ENCODE results near the gene XPNPEP3. TPM values are rescaled to one million over a fixed set of nuclear protein-coding genes. Genes with fewer than 3 reads are reported as not detected.

The XPNPEP3 gene
- total RNA-seq, 1 experiment from 2014 or later: 17.5 TPM

GRCh38 chr22:40972587-40972986, 115.6 kb downstream of the XPNPEP3 start:
- peaks cover 9% of the 10 kb centered on the region; the same call in 1 of the 2 replicates for H3K36me3 ChIP-seq (ENCODE audit: insufficient read depth, low read length)
- no peaks in the 10 kb centered on the region for H3K4me1 ChIP-seq (ENCODE audit: low read length)
- DNase-seq: no peak

GRCh38 chr22:40973144-40973543, 116.2 kb downstream of the XPNPEP3 start:
- H3K27me3 ChIP-seq (ENCODE audit: low read length): no peaks in the 10 kb centered on the region
- H3K27ac ChIP-seq (ENCODE audit: low read length): no peak overlapping the region
- H3K4me1 ChIP-seq (ENCODE audit: low read length): no peaks in the 10 kb centered on the region
- no peaks in the 10 kb centered on the region for H3K79me2 ChIP-seq (ENCODE audit: low read length)
- H4K20me1 ChIP-seq (ENCODE audit: insufficient read depth, low read depth, low read length): no peaks in the 10 kb centered on the region
- no peak overlapping the region for H3K9ac ChIP-seq (ENCODE audit: low read length)
- H2AFZ ChIP-seq (ENCODE audit: low read length): no peak overlapping the region
- H3K4me2 ChIP-seq (ENCODE audit: low read depth, low read length, poor library complexity, severe bottlenecking): no peak overlapping the region
- peaks cover 7% of the 10 kb centered on the region; the same call in 1 of the 2 replicates for H3K36me3 ChIP-seq (ENCODE audit: insufficient read depth, low read length)
- H3K9me3 ChIP-seq (ENCODE audit: low read length): no peaks in the 10 kb centered on the region
- no peak overlapping the region for H3K4me3 ChIP-seq (ENCODE audit: low read length)
- no peaks in the 10 kb centered on the region for H3K9me2 ChIP-seq (replicated peaks; ENCODE audit: insufficient read depth, low read length)
- DNase-seq: no peak

More at GRCh38 chr22:40972587-40972986, 115.6 kb downstream of the XPNPEP3 start:
- Histone ChIP-seq H4K20me1 (ENCODE audit: insufficient read depth, low read depth, low read length) (no peaks in the 10 kb centered on the region), H3K9ac (ENCODE audit: low read length) (no peak overlapping the region), H3K27ac (ENCODE audit: low read length) (no peak overlapping the region), H3K79me2 (ENCODE audit: low read length) (no peaks in the 10 kb centered on the region), H3K27me3 (ENCODE audit: low read length) (no peaks in the 10 kb centered on the region), H3K9me3 (ENCODE audit: low read length) (no peaks in the 10 kb centered on the region), H3K4me3 (ENCODE audit: low read length) (no peak overlapping the region), H3K9me2 (replicated peaks; ENCODE audit: insufficient read depth, low read length) (no peaks in the 10 kb centered on the region), H3K4me2 (ENCODE audit: low read depth, low read length, poor library complexity, severe bottlenecking) (no peak overlapping the region), H2AFZ (ENCODE audit: low read length) (no peak overlapping the region)

DNA sequence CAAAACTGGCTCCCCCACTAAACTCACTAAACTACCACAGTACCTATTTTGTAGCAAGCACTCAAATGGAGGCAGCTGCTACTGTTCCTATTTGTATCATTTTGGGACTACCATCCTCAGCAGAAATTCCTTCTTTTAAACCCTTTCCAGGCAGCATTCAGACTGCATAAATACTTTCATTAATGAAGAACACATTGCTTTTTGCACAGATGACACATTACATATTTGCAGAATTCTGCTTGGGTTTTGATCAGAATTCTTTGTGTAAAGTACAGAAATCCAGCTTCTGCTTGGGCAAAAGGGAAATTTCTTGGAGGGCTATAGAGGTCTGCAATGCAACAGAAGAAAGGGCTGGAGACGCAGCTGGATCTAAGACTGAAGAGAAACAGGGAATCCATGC, 118.4 kb downstream of the XPNPEP3 start:
- Histone ChIP-seq H3K4me1 (ENCODE audit: low read length) (no peaks in the 10 kb centered on the region), H3K27ac (ENCODE audit: low read length) (no peak overlapping the region), H4K20me1 (ENCODE audit: insufficient read depth, low read depth, low read length) (no peaks in the 10 kb centered on the region), H3K4me2 (ENCODE audit: low read depth, low read length, poor library complexity, severe bottlenecking) (no peak overlapping the region), H3K9me3 (ENCODE audit: low read length) (no peaks in the 10 kb centered on the region), H3K9me2 (replicated peaks; ENCODE audit: insufficient read depth, low read length) (no peaks in the 10 kb centered on the region), H2AFZ (ENCODE audit: low read length) (no peak overlapping the region), H3K4me3 (ENCODE audit: low read length) (no peak overlapping the region), H3K36me3 (ENCODE audit: insufficient read depth, low read length) (peaks cover 2% of the 10 kb centered on the region; the same call in 1 of the 2 replicates), H3K9ac (ENCODE audit: low read length) (no peak overlapping the region), H3K79me2 (ENCODE audit: low read length) (no peaks in the 10 kb centered on the region), H3K27me3 (ENCODE audit: low read length) (no peaks in the 10 kb centered on the region)
- DNase-seq: no peak

DNA sequence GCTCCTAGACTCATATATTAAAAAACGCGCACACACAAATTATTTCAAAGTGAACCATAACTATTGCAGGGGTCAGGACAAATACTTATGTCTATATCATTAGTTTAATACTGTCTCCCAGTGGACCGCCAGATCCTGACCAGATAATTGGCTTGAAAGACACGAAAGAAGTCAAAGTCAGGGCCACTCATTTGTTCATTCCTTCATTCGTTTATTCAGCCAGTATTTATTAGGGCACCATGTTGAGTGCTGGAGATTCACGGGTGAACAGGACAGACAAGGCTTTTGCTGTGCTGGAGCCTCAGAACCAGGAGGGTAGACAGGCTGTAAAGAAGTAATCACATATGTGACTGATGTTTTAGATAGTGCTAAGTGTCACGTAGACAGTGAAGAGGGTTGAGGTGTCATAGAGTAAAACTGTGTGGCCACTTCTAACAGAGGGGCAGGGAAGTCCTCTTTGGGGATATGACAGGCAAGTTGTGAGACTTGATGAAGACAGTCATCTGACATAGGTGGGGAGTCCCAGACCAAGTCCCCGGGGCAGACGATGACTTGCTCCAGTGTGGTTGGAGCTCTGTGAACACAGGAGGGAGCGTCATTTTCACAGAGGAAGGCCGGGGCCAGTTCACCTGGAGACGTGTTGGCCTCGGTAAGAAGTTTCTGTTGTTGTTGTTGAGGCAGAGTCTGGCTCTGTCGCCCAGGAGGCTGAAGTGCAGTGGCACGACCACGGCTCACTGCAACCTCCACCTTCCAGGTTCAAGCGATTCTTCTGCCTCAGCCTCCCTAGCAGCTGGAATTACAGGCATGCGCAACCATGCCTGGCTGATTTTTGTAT, 120.1 kb downstream of the XPNPEP3 start:
- H2AFZ ChIP-seq (ENCODE audit: low read length): no peak overlapping the region
- no peak for DNase-seq
- no peaks in the 10 kb centered on the region for H3K36me3 ChIP-seq (ENCODE audit: insufficient read depth, low read length)
- no peaks in the 10 kb centered on the region for H3K27me3 ChIP-seq (ENCODE audit: low read length)
- H3K27ac ChIP-seq (ENCODE audit: low read length): no peak overlapping the region
- H3K79me2 ChIP-seq (ENCODE audit: low read length): no peaks in the 10 kb centered on the region
- no peak overlapping the region for H3K9ac ChIP-seq (ENCODE audit: low read length)
- peaks cover 4% of the 10 kb centered on the region for H3K4me1 ChIP-seq (ENCODE audit: low read length)
- H3K4me2 ChIP-seq (ENCODE audit: low read depth, low read length, poor library complexity, severe bottlenecking): no peak overlapping the region
- H4K20me1 ChIP-seq (ENCODE audit: insufficient read depth, low read depth, low read length): no peaks in the 10 kb centered on the region
- H3K9me3 ChIP-seq (ENCODE audit: low read length): no peaks in the 10 kb centered on the region
- no peaks in the 10 kb centered on the region for H3K9me2 ChIP-seq (replicated peaks; ENCODE audit: insufficient read depth, low read length)
- no peak overlapping the region for H3K4me3 ChIP-seq (ENCODE audit: low read length)

DNA sequence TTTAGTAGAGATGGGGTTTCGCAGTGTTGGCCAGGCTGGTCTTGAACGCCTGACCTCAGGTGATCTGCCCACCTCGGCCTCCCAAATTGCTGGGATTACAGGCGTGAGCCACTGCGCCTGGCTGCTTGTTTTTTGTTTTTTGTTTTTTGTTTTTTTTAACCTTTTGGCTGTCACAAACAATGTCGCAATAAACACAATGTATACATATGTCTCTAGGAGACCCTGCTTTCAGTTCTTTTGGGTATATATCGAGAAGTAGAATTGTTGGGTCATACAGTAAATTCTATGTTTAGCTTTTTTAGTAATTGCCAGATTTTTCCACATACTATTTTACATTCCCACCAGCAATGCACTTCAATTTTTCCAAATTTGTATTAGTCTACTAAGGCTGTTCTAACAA, 122.2 kb downstream of the XPNPEP3 start:
- H4K20me1 ChIP-seq (ENCODE audit: insufficient read depth, low read depth, low read length): no peaks in the 10 kb centered on the region
- H3K27ac ChIP-seq (ENCODE audit: low read length): no peak overlapping the region
- H3K9me3 ChIP-seq (ENCODE audit: low read length): no peaks in the 10 kb centered on the region
- no peak overlapping the region for H2AFZ ChIP-seq (ENCODE audit: low read length)
- H3K4me3 ChIP-seq (ENCODE audit: low read length): no peak overlapping the region
- no peaks in the 10 kb centered on the region for H3K27me3 ChIP-seq (ENCODE audit: low read length)
- no peak overlapping the region for H3K9ac ChIP-seq (ENCODE audit: low read length)
- no peak overlapping the region for H3K4me2 ChIP-seq (ENCODE audit: low read depth, low read length, poor library complexity, severe bottlenecking)
- H3K9me2 ChIP-seq (replicated peaks; ENCODE audit: insufficient read depth, low read length): no peaks in the 10 kb centered on the region
- peaks cover 22% of the 10 kb centered on the region for H3K4me1 ChIP-seq (ENCODE audit: low read length)
- H3K36me3 ChIP-seq (ENCODE audit: insufficient read depth, low read length): no peaks in the 10 kb centered on the region
- DNase-seq: no peak
- no peaks in the 10 kb centered on the region for H3K79me2 ChIP-seq (ENCODE audit: low read length)

DNA sequence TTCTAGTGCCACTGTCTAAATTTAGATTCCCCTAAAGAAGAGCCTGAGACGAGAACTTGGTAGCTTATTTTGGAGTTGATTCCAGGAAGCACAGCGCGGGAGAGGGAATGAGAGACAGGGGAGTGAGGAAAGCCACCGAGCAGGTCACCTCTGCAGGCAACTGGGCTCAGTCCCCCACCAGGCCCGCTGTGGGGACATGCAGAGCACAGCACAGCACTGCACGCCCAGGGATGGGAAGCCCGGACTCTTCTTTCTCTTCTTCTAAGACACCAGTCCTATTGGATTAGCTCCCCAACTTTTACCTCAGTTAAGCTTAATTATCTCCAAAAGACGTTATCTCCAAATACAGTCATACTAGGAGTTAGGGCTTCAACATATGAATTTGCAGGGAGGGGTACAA, 122.9 kb downstream of the XPNPEP3 start:
- Histone ChIP-seq H3K27me3 (ENCODE audit: low read length) (no peaks in the 10 kb centered on the region), H3K27ac (ENCODE audit: low read length) (no peak overlapping the region), H3K36me3 (ENCODE audit: insufficient read depth, low read length) (no peaks in the 10 kb centered on the region), H3K9me2 (replicated peaks; ENCODE audit: insufficient read depth, low read length) (no peaks in the 10 kb centered on the region), H3K79me2 (ENCODE audit: low read length) (no peaks in the 10 kb centered on the region), H3K4me2 (ENCODE audit: low read depth, low read length, poor library complexity, severe bottlenecking) (no peak overlapping the region), H3K4me3 (ENCODE audit: low read length) (no peak overlapping the region), H3K4me1 (ENCODE audit: low read length) (peaks cover 22% of the 10 kb centered on the region), H3K9ac (ENCODE audit: low read length) (no peak overlapping the region), H4K20me1 (ENCODE audit: insufficient read depth, low read depth, low read length) (no peaks in the 10 kb centered on the region), H3K9me3 (ENCODE audit: low read length) (no peaks in the 10 kb centered on the region), H2AFZ (ENCODE audit: low read length) (no peak overlapping the region)
- no peak for DNase-seq

Small RNAs within 50 kb of the gene (small RNA-seq; reads per million reads assigned to genes)
- gene MIR4766 (0.16 reads per million), gene RF00017 (not detected), gene RNU6-379P (not detected)

Other genes with a start within 250 kb of the XPNPEP3 start
- 37.2 and 51.6 TPM in 2 replicates for gene MRTFA, start 220.4 kb upstream of the XPNPEP3 start, total RNA-seq (2014; rRNA removed; shearing (Covaris generic); ENCODE audit: low replicate concordance)
- not detected in 2 replicates for gene MCHR1, start 177.7 kb upstream of the XPNPEP3 start, total RNA-seq (2014; rRNA removed; shearing (Covaris generic); ENCODE audit: low replicate concordance)
- 17.0 and 41.8 TPM in 2 replicates for gene SLC25A17, start 37.8 kb upstream of the XPNPEP3 start, total RNA-seq (2014; rRNA removed; shearing (Covaris generic); ENCODE audit: low replicate concordance)
- gene ST13, start 509 bp upstream of the XPNPEP3 start, total RNA-seq (2014; rRNA removed; shearing (Covaris generic); ENCODE audit: low replicate concordance): 130 and 229 TPM in 2 replicates
- gene DNAJB7, start 5.0 kb downstream of the XPNPEP3 start, total RNA-seq (2014; rRNA removed; shearing (Covaris generic); ENCODE audit: low replicate concordance): not detected in 2 replicates
- 57.5 and 86.1 TPM in 2 replicates for gene RBX1, start 94.2 kb downstream of the XPNPEP3 start, total RNA-seq (2014; rRNA removed; shearing (Covaris generic); ENCODE audit: low replicate concordance)
- gene EP300, start 235.4 kb downstream of the XPNPEP3 start, total RNA-seq (2014; rRNA removed; shearing (Covaris generic); ENCODE audit: low replicate concordance): 55.6 and 63.8 TPM in 2 replicates

All from Karpas-422 (cell line).